ENCODE data around the gene ASMTL.
"Not testable (repeated sequence)": the region's sequence is repeated elsewhere in the genome, so short reads cannot be mapped to it uniquely, and the experiment has no call there.

- not testable (repeated sequence) for TF ChIP-seq CTCF (conservative IDR thresholded peaks at IDR 0.05); EZH2 (IDR thresholded peaks at IDR 0.05; ENCODE audit: low read depth)
Observed at GRCh38 chrX:1491248-1491647, 38.5 kb upstream of the ASMTL start.

Measured in PC-9 (cell line).